Cardiac muscle cell (in vitro differentiated cells and primary cell): ENCODE measurements around the gene EGF. TPM values are rescaled to one million over a fixed set of nuclear protein-coding genes. Genes with fewer than 3 reads are reported as not detected.
A peak's percentile ranks its signal among the peaks of the same experiment; 100 is the strongest.

Source experiments
- DNase-seq, 2 donors: peaks; one replicate each; pipeline versions ENCODE4 v3.0.0 to v3.0.0-alpha.2; 2010 to 2017; ENCODE audit warnings: low read depth in 1 of 2, low spot score in 1 of 2
- H3K27ac ChIP-seq: fragments of 200-600 bp; sonication (generic); 2 replicates; pipeline ENCODE4 v1.5.1; 2016
- H3K27me3 ChIP-seq: fragments of 200-600 bp; sonication (generic); 2 replicates; pipeline ENCODE4 v1.6.0; 2016; ENCODE audit warnings: control low read depth
- H3K36me3 ChIP-seq: fragments of 200-600 bp; sonication (generic); 2 replicates; pipeline ENCODE4 v1.5.1; 2016; ENCODE audit warnings: control low read depth
- H3K4me1 ChIP-seq: fragments of 200-600 bp; sonication (generic); 2 replicates; pipeline ENCODE4 v1.8.1; 2017; ENCODE audit warnings: low read depth, mild to moderate bottlenecking, mixed run types
- H3K4me3 ChIP-seq: fragments of 200-600 bp; sonication (generic); 2 replicates; pipeline ENCODE4 v1.5.1; 2016; ENCODE audit warnings: mild to moderate bottlenecking
- H3K9me3 ChIP-seq: fragments of 200-600 bp; sonication (generic); 2 replicates; pipeline ENCODE4 v1.5.1; 2017; ENCODE audit warnings: low read depth, mild to moderate bottlenecking, control low read depth
- polyA plus RNA-seq: library from polyadenylated mRNA; unstranded; fragments of >200 nt; fragmentation: Nextera tagmentation; extraction: Ambion mirVana; gene quantifications from 2 replicates; pipeline ENCODE4 v1.2.1, GENCODE V29; 2016
- total RNA-seq: library from RNA; depleted of rRNA; stranded (reverse); fragments of >200 nt; gene quantifications from 2 replicates; pipeline ENCODE4 v1.2.3, GENCODE V29; 2016
- TF ChIP-seq, protein P1 (sequence below): IDR thresholded peaks from 2 replicates; pipeline ENCODE4 v1.5.1; 2012; ENCODE audit warnings: low read depth, mild to moderate bottlenecking, low read length

EGF gene
- total and polyA plus RNA-seq, 2 experiments from 2014 or later: 3.0 to 11.0 TPM

DNA sequence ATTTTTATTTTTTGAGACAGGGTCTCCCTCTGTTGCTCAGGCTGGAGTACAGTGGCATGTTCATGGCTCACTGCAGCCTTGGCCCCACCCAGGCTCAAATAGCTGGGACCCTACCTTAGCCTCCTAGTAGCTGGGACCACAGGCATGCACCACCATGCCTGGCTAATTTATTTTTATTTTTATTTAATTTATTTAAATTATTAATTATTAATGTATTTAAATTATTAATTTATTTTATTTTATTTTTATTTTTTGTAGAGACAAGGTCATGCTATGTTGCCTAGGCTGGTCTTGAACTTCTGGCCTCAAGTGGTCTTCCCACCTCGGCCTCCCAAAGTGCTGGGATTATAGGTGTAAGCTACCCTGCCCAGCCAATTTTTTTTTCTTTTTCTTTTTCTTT, 69.3 kb downstream of the EGF start:
- Histone ChIP-seq H3K4me3 (no peak overlapping the region), H3K4me1 (peaks cover 7% of the 10 kb centered on the region), H3K36me3 (no peaks in the 10 kb centered on the region), H3K9me3 (no peaks in the 10 kb centered on the region), H3K27me3 (no peaks in the 10 kb centered on the region), H3K27ac (no peak overlapping the region)
- TF ChIP-seq, protein P1, sequence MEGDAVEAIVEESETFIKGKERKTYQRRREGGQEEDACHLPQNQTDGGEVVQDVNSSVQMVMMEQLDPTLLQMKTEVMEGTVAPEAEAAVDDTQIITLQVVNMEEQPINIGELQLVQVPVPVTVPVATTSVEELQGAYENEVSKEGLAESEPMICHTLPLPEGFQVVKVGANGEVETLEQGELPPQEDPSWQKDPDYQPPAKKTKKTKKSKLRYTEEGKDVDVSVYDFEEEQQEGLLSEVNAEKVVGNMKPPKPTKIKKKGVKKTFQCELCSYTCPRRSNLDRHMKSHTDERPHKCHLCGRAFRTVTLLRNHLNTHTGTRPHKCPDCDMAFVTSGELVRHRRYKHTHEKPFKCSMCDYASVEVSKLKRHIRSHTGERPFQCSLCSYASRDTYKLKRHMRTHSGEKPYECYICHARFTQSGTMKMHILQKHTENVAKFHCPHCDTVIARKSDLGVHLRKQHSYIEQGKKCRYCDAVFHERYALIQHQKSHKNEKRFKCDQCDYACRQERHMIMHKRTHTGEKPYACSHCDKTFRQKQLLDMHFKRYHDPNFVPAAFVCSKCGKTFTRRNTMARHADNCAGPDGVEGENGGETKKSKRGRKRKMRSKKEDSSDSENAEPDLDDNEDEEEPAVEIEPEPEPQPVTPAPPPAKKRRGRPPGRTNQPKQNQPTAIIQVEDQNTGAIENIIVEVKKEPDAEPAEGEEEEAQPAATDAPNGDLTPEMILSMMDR: no peak
- DNase-seq: no peak

DNA sequence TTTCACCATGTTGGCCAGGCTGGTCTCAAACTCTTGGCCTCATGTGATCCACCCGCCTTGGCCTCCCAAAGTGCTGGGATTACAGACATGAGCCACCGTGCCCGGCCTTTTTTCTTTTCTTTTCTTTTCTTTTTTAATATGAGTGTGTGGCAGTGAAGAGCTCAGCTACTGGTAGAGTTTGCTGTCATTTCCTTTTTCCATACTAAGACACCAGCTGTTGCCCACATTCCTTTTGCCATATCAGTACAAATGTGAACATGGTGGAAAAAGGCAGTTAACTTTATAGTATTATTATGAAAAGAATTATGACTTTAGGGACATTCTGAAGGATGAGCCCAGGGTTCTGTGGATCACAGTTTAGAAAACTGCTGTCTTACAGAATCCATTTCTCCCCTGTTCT, 69.8 kb downstream of the EGF start:
- peaks cover 7% of the 10 kb centered on the region for H3K4me1 ChIP-seq
- H3K27ac ChIP-seq: no peak overlapping the region
- no peaks in the 10 kb centered on the region for H3K9me3 ChIP-seq
- H3K4me3 ChIP-seq: no peak overlapping the region
- no peaks in the 10 kb centered on the region for H3K27me3 ChIP-seq
- H3K36me3 ChIP-seq: no peaks in the 10 kb centered on the region
- TF ChIP-seq, protein P1: no peak
- no peak for DNase-seq

DNA sequence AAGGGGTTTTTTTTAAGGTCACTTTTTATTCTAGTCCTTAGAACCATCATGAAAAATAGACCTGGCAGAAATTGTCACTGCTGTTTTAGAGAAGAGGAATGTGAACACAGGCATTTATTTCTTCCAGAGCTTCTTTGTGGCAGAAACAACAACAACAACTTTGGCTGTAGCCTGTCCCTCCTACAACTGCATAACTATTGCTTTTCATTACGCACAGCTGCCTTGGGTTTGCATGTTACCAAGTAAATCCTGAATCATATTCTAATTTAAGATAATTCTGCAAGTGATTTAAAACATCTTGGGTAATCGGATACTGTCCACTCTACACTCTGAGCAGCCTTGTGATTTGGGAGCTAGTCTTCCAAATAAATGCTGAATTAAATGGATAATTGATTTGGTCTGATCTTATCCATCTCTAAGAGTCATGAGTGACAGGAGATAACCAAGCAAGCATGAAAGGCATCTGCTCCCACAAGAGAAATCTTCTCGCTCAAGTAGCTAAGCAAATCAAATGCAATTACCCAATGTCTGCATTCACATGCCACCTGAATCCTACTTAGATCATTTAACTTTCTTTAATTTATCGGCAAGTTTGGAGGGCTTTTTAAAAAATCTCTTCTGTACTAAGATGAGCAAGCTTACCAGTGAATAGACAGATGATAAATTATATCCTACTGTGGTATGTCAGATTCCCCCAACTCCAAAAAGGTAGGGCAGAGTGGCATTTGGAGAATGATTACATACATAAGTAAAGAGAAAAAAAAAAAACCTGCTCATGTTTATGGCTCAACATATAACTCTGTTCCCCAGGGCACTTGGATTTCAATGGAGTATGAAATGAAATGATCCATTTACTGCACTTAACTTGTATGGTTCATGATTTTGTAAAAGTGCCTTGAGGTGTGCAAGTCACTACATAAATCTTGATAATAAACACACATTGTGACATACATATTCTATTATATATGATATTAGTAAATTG, 73.6 kb downstream of the EGF start:
- no peaks in the 10 kb centered on the region for H3K9me3 ChIP-seq
- H3K4me1 ChIP-seq: peaks cover 6% of the 10 kb centered on the region
- no peak overlapping the region for H3K27ac ChIP-seq
- DNase-seq: no peak
- no peaks in the 10 kb centered on the region for H3K27me3 ChIP-seq
- H3K4me3 ChIP-seq: no peak overlapping the region
- TF ChIP-seq, protein P1: no peak
- H3K36me3 ChIP-seq: no peaks in the 10 kb centered on the region

DNA sequence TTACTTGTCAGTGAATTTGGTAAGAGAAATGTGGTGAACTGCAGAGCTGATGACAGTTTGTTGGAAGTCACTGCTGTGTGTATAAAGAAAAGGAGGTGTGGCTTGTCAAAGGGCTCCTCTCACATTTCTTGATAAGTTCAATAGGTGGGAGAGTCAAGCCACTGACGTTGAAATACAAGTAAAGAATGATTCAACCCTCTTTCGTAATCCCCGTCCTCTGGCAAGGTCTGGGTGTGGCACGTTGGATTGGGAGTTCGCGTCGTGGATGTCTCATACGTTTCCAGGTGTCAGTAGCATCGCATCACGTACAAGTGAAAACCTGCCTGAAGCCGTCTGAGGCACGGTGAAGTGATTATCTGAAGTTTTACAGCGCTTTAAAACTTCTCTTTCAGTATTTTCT, 76.4 kb downstream of the EGF start:
- no peak overlapping the region for H3K27ac ChIP-seq
- H3K36me3 ChIP-seq: no peaks in the 10 kb centered on the region
- H3K4me1 ChIP-seq: peaks cover 6% of the 10 kb centered on the region
- H3K27me3 ChIP-seq: no peaks in the 10 kb centered on the region
- TF ChIP-seq, protein P1: no peak
- peak in 1 of 2 donors; percentile 36 for DNase-seq
- no peak overlapping the region for H3K4me3 ChIP-seq
- no peaks in the 10 kb centered on the region for H3K9me3 ChIP-seq

DNA sequence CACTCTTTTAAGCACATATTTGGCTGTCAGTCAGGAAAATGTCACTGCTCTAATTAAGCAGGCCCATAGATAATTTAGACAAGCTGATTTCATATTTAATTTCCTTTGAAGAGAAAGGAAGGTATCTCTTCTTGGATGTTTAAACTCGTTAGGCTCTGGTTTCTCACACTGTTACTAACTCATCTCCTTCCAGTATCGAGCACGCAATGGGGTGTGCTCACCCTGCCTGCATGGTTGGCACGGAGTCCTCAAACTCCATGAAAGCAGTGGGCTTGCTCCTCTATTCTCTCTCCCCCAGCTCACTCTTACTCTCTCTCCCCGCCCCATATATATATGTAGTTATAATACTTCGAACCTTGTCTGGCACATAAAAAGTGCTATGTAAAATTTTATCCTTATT, 76.9 kb downstream of the EGF start:
- H3K9me3 ChIP-seq: no peaks in the 10 kb centered on the region

More for the DNA sequence above, 76.9 kb downstream of the EGF start:
- H3K4me1 ChIP-seq: peaks cover 6% of the 10 kb centered on the region
- TF ChIP-seq, protein P1: no peak
- no peak for DNase-seq
- no peak overlapping the region for H3K4me3 ChIP-seq
- H3K36me3 ChIP-seq: no peaks in the 10 kb centered on the region
- H3K27me3 ChIP-seq: no peaks in the 10 kb centered on the region
- H3K27ac ChIP-seq: no peak overlapping the region
